HG03571 (cell line): ENCODE data around the gene IPP.
"Not testable (repeated sequence)": the region's sequence is repeated elsewhere in the genome, so short reads cannot be mapped to it uniquely, and the experiment has no call there.

Experiments
- ATAC-seq: cut with Tn5 transposase; IDR thresholded peaks from one replicate; pipeline ENCODE4 v1.9.1; 2021; ENCODE audit not compliant: unreplicated experiment

Gene IPP

DNA sequence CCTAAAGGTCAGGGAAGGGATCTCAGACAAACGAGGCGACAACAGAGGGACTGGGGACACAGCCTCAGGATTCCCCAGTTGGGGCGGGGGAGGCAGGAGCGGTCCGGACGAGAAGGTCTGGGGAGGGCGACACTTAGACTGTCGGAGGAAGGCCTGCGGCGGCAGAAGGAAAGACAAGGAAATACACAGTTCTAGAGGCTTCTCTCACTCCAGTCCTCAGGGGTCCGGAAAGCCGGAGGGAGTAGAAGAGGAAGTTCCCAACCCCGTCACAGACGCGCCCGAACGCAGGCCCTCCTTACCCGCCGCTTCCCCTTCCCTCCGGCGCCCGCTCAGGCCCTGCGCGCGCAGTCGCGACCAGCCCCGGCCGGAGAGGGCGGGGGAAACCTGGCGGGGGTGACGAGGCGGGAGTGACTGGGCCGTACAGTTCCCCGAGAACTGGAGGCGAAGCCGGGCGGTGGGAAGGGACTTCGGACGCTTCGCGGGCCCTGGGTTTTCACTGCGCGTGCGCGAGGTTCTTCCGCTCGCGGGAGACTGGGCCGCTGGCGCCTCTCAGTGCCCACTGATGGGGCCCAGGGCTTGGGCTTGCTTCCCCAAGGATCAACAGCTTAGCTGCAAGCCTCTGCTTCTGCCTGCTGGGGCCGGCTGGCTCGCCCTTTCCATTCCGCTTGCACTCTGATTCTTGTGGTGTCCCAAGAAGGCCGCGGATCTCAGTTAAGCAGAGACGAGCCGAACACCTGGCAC lies at the start of gene IPP:
Gene IPP, minus strand, starts transcription at position 356 of the 741 bp plus-strand sequence. CDS start 4,242 bp downstream, outside the sequence.
- peak; percentile 85 for ATAC-seq

GRCh38 chr1:45796946-45797345 lies 46.5 kb upstream of the IPP start:
- no peak for ATAC-seq

DNA sequence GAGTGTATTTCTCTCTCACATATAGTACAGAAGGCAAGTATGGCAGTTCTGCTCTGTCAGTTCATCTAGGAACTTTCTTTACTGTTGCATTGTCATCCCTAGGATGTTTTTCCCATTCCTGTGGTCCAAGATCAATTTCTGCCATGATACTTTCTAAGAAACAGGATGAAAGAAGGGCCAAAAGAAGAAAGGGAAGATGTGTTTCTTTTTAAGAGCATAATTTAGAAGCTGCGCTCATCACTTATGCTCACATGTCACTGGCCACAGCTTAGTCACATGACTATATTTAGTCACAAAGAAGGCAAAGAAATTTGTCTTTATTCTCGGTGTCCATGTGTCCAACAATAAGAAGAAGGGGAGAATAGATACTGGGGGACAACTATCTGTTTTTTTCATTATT lies 45.9 kb upstream of the IPP start:
- no peak for ATAC-seq

DNA sequence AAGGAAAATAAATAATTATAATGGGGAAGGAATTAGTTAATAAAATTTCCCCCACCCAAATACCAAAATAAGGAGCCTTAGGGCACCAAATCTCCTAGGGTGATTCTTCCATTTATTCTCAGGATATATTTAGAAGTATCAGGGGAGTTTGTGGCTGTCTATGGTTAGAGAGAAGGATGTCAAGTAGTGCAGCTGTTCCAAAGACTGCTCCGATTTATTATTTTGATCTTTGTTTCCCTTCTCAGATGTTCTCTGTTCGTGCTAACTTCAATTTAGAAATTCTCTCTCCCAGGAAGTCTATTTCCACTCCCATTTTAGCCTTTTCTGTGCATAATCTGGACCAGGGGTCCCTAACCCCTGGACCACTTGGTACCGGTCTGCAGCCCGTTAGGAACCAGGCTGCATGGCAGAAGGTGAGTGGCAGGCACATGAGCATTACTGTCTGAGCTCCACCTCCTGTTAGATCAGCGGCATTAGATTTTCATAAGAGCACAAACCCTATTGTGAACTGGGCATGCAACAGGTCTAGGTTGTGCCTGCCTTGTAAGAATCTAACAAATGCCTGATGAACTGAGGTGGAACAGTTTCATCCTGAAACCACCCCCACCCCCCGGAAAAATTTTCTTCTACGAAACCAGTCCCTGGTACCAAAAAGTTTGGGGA lies 43.6 kb upstream of the IPP start:
- ATAC-seq = no peak

- ATAC-seq = no peak
Measured at GRCh38 chr1:45792744-45793143, 42.3 kb upstream of the IPP start.

DNA sequence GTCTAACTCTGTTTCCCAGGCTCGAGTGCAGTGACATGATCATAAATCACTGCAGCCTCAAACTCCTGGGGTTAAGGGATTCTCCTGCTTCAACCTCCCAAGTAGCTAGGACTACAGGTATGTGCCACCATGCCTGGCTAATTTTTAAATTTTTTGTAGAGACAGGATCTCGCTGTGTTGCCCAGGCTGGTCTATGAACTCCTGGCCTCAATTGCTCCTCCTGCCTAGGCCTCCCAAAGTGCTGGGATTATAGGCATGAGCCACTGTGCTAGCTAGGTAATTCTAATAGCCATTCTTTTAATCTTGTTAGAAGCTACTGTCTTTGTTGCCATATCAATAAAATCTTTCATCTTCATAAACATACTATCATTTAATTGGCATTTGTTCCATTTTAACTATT lies 39.1 kb upstream of the IPP start:
- no peak for ATAC-seq

DNA sequence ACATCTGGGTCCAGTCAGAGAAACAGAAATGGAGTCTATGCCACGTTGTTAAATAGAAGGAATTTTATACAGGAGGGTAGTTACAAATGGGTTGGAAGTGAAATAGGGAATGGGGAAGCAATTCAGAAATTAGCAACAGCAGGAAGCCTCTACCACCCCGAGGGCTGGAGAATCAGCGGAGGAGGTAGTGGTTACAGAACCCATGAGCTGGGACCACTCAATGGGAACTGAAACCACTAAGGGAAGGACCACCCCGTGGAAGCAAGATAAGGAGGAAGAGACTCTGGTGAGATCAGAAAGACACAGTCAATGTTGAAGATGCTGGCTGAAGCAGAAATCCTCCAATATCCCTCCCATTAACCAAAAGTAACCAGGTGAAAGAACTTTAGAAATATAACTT lies 37.5 kb upstream of the IPP start:
- ATAC-seq = no peak

DNA sequence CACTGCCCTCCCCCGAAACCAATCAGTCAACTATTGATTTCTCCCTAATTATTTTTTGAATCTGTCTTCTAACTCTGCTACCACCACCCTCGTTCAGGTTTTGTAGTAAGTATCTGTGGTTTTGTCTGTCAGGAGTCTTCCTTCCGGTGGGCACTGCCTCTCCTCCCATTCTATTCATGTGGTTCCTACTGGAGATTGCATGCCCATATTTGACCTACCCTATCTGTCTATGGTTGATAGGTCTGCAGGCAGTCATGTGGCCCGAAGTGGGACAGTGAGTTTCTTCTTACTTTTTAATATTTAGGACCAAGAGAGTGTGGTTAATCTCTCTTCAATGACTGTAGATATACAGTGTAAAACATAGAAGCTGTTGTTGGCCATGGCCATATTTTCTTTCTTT lies 35.1 kb upstream of the IPP start:
- ATAC-seq = no peak

- no peak for ATAC-seq
Measured at GRCh38 chr1:45775794-45776193, 25.3 kb upstream of the IPP start.

DNA sequence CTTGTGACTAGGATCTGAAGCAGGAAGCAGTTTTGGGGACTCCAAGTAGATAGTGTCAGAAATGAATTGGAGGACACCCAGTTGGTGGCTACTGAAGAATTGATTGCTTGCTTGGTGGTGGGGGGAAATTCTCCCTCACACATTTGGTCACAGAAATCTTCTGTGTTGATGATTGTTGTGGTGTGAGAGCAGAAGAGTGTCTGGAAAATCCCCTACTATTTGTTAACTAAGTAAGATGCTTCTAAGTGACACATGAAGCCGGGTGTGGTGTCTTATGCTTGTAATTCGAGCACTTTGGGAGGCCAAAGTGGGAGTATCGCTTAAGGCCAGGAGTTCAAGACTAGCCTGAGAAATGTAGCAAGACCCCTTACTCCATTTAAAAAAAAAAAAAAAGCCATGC lies 22.5 kb upstream of the IPP start:
- no peak for ATAC-seq

DNA sequence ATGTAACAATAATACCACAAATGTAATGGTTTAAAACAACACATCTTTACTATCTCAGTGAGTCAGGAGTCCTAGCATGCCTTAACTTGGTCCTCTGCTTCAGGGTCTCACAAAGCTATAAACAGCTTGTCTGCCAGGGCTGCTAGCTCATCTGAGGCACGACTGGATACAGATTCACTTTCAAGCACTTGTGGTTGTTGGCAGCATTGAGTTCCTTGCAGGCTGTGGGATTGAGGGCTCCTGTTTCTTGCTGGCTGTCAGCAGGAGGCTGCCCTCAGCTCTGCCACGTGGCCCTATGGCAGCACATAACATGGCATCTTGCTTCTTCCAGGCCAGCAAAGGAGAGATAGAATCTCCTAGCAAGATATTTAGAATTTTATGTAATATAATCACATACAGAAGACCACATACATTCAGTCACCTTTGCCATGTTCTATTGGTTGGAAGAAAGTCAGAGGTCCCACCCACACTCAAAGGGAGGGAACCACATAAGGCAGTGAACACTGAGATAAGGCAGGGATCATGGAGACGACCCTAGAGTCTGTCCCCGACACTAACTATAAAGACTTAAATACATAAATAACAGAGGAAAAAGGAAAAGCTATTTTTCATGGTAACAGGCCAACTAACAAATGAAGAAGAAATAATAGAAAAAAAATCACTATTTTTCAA lies 18.9 kb upstream of the IPP start:
- ATAC-seq = no peak

GRCh38 chr1:45767035-45767434 lies 16.6 kb upstream of the IPP start:
- ATAC-seq = no peak

GRCh38 chr1:45765999-45766792 lies 15.7 kb upstream of the IPP start:
- ATAC-seq = no peak

DNA sequence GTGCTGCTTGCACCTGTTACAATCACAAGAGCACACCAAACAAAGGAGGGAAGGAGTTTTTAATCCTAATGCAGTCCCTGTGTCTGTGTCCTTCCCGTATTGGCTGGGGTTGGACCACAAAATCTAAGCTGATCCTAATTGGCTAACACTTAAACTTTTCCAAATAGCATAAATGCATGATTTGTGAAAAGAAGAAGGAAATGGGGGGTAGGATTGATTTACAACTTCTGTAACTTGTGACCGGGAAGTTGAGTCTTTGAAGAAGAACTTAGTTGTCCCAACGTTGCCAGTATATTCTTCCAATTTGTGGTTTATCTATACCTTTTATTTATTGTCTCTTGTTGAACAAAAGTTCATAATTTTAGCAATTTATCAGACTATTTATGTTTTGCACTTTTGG lies 11.8 kb upstream of the IPP start:
- no peak for ATAC-seq

DNA sequence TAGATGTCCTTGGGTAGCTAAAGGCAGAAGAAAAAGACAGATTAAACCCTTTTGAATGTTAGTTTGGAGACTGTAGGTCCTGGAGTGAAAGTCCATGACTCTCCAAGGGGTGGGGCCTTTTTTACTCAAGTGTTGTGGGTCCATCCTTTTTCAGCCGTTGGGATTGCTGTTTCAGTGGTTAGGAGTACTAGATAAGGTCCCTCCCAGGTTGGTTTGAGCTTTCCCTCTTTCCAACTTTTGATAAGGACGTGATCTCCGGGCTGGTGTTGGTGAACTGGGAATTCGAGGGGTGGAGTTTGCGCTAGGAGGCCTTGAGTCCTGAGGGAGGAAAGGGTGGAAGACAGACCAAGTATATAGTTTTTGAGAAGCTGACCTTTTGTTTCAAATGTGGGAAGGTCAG lies 5.2 kb upstream of the IPP start:
- no peak for ATAC-seq

DNA sequence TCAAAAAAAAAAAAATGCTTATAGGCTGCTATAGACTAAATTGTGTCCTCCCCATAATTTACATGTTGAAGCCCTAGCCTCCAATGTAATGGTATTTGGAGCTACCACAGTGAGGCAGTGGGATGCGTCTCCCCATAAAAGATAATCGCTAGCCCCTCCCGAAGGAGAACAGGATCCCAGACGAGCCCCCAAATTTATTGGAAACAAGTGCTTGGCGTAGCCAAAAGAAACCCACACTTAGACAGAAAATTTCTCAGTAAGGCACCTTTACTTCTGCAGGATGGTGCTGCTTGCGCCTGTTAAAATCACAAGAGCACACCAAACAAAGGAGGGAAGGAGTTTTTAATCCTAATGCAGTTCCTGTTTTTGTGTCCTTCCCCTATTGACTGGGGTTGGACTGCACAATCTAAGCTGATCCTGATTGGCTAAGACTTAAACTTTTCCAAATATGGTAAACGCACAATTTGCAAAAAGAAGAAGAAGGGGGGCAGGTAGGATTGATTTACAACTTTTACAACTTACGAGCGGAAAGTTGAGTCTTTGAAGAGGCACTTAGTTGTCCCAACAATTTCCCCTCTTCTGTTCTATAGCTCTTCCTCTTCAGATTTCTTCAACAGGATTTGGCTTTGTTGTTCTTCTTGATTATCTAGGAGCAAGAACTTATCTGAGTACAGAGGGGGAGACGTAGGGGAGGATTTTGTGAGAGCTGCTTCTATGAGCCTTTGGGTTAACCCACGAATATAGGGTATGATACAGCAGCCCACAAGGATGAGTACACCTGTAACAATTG lies 3.0 kb upstream of the IPP start:
- ATAC-seq = no peak

GRCh38 chr1:45752441-45753052 lies 2.1 kb upstream of the IPP start:
- no peak for ATAC-seq

- no peak for ATAC-seq
Measured at GRCh38 chr1:45752014-45752413, 1.6 kb upstream of the IPP start.

DNA sequence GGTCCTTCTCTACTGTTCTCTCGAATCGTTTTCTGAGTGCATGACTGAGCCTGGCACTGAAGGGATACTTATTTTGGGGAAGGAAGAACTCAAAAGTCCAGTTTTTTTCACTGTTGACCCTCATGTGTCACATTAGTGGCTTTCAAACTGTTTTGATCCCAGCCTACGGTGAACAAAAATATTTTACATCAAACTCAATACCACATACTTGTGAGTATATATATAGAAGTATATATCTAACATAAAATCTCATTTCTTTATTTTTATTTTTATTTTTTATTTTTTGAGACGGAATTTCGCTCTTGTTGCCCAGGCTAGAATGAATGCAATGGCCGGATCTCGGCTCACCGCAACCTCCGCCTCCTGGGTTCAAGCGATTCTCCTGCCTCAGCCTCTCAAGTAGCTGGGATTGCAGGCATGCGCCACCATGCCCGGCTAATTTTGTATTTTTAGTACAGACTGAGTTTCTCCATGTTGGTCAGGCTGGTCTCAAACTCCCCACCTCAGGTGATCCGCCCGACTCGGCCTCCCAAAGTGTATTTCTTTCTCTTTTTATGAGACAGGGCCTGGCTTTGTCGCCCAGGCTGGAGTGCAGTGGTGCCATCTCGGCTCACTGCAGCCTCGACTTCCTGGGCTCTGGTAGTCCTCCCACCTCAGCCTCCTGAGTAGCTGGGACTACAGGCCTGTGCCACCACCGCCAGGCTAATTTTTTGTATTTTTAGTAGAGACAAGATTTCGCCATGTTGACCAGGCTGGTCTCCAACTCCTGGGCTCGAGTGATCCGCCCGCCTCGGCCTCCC lies 786 bp upstream of the IPP start:
- not testable (repeated sequence) for ATAC-seq
